Testis (tissue), 2 donors: Measurements from ENCODE around the gene C16orf87.

Experiments
- POLR2A ChIP-seq: fragments of 450-650 bp; IDR thresholded peaks from one replicate; pipeline ENCODE4 v1.6.1; 2017; ENCODE audit warnings: antibody characterized with exemption, mild to moderate bottlenecking, moderate library complexity
- TF ChIP-seq, protein P1 (sequence below), 3 experiments: fragments of 450-650 bp in 2 of 3; fragments of 200-600 bp in 1 of 3; sonication (generic) in 1 of 3; IDR thresholded peaks; one replicate each; pipeline ENCODE4 v1.5.1; 2016 to 2019; ENCODE audit warnings: antibody characterized with exemption in 3 of 3, mild to moderate bottlenecking in 2 of 3, moderate library complexity in 1 of 3

- no peak for TF ChIP-seq POLR2A
- TF ChIP-seq, protein P1, sequence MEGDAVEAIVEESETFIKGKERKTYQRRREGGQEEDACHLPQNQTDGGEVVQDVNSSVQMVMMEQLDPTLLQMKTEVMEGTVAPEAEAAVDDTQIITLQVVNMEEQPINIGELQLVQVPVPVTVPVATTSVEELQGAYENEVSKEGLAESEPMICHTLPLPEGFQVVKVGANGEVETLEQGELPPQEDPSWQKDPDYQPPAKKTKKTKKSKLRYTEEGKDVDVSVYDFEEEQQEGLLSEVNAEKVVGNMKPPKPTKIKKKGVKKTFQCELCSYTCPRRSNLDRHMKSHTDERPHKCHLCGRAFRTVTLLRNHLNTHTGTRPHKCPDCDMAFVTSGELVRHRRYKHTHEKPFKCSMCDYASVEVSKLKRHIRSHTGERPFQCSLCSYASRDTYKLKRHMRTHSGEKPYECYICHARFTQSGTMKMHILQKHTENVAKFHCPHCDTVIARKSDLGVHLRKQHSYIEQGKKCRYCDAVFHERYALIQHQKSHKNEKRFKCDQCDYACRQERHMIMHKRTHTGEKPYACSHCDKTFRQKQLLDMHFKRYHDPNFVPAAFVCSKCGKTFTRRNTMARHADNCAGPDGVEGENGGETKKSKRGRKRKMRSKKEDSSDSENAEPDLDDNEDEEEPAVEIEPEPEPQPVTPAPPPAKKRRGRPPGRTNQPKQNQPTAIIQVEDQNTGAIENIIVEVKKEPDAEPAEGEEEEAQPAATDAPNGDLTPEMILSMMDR (IDR thresholded peaks at IDR 0.05): no peak
Observed at GRCh38 chr16:46747777-46748651, 83.0 kb downstream of the C16orf87 start, which contains the start of gene MYLK3.
